NOMO-1 treated with DMSO at 0.1 percent for 48 hours (cell line): Measurements from ENCODE around the gene GNG12.

Experiments used
- DNase-seq: peaks from one replicate; lab custom pipeline; 2025; ENCODE audit not compliant: unreplicated experiment; lab: John Stamatoyannopoulos, UW

Gene GNG12

DNA sequence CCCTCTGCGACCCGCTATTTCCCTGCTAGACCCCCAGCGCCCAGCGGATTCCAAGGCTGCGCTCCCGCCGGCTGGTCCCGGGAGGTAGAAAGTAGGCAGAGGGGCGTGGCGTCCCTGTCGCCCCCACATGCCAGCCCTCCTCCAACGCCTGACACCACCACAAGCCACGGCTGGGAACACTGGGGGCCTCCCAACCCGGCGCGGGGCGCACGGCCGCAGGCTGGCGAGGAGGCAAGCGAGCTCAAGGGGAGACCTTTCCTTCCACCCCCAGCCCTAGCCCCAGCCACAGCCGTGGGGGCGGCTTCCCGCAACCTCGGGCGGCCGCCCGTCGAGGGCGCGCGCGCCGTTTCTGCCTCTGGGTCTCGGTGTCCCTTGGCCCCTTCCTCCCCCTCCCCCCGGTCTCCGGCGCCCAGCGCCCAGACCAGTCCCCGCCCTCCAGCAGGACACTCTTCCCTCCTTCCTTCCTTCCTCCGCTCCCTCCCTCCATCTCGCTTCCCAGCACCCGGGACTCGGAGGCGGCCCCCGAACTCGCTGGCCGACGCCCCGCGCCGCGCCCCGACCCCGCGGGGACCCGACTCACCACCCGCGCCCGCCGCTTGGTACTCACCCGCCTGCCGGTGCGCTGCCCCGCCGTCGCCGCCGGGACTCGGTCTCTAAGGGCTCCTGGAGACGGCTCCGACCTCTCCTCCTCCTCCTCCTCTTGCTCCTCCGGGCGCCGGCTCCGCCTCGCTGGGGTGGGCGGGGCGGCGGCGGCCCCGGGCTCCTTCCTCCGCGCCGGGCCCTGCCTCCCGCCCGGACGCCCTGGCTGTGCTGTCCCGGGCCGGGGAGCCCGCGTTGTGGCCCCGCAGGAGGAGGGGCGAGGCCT is at the start of gene GNG12:
GNG12 (minus strand) TSS at position 731 of the 865 bp plus-strand sequence. CDS start 125,781 bp downstream, outside the sequence.
- DNase-seq, result no peak

GRCh38 chr1:67882196-67882958 is 49.1 kb upstream of the GNG12 start:
- no peak for DNase-seq

- no peak for DNase-seq
Observed at GRCh38 chr1:67880056-67880601, 46.9 kb upstream of the GNG12 start.

GRCh38 chr1:67879485-67879884 is 46.2 kb upstream of the GNG12 start:
- DNase-seq, result no peak

GRCh38 chr1:67874501-67875111 is 41.3 kb upstream of the GNG12 start:
- no peak for DNase-seq

DNA sequence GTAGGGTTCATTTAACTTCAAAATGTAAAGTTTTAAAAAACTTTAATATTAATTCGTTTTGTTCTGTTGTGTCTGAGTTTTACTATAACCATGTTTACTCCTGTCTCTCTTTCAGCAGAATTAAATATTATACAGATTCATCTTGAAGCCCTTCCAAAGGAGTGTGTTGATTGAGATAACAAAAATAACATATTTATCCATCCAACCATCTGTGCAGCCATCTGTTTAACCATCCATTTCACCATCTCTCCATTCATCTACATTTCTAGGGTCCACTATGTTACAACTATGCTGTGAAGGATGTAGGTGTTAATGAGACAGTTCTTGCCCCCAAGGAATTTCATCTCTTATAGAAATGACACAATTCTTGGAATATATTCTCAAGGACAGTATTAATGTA is 36.0 kb upstream of the GNG12 start:
- DNase-seq, result no peak

GRCh38 chr1:67863637-67864036 is 30.4 kb upstream of the GNG12 start:
- DNase-seq, result no peak

DNA sequence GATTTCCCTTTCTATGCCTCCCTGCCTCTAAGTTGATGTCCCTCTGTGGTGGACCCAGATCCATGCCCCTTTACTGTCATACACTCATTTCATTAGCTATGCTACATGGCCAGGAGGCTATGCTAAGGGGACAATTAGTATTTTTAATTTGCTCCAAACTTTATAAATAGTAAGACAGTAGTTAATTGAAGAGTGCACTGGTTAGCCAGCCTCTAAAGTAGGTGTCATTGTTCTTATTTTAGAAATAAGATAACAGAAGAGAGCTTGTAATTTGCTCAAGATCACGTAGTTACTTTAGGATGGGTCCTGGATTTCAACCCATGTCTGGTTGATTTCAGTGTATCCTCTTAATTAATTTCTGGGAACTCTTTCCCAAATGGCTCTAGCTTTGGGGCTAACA is 29.4 kb upstream of the GNG12 start:
- DNase-seq, result no peak

DNA sequence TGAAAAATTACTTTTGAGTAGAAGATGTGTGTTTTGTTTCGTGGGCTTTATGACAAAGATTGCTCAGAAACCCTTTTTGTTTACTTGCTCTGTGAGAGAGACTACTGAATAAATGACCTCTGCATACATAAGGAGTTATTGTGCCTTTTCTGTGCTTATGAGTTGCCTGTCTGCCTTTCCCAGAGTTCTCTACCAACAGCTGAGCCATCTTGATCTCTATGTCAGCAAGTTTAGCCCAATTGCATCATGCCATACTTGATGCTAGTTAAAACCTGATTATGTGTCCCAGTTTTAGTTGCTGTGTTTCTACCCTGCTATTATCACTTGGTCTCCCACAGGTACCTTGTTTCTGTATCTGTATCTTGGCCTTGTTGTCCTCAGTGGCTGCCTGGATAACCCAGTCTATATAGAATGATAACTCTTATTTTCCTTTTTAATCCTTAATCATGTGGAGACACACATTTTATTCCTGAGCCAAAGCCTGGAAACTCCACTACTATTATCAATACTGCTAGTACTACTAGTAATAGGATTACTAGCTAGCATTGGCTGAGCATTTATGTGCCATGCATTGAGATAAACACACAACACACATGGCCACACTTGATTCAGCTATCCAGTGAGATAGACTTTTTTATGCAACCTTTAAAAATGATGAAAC is 28.7 kb upstream of the GNG12 start:
- DNase-seq, result no peak

- no peak for DNase-seq
Observed at GRCh38 chr1:67860776-67861175, 27.5 kb upstream of the GNG12 start.

DNA sequence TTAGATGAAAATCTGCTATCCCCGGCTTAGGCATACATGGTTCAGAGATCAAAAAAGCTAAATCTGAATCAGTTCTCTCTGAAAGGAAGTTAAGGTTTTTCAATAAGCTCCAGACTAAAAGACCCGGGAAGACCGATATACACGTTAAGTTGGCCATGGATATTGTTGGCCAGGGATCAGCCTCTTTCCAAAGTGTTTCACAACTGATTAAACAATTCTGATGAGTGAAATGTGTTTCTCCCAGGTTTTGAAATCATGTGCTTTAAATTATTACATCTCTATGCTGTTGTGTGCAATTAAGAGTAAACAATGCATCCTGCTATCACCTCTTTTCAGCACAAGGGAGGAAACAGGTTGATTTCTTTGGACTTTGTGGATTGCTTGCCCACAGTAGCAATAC is 23.7 kb upstream of the GNG12 start:
- no peak for DNase-seq

DNA sequence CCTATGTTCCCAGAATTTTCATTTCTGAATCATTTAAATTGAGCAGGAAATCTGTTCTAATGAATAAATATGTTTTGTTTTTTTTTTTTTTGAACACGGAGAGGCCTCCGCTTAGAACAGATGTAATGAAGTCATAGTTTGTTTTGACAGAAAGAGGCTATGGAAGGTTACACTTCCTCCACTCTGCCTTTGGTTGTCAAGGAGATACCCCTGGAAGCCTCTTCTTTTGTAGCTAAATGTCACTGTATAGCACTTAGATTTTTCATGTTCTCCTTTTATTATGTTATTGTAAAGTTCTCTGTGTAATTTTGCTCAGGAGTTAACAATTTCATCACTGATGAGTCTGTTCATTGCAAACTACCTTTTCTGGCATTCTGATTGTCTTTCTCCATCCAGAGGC is 22.7 kb upstream of the GNG12 start:
- DNase-seq, result no peak

- no peak for DNase-seq
Observed at GRCh38 chr1:67855444-67855843, 22.2 kb upstream of the GNG12 start.

- no peak for DNase-seq
Observed at GRCh38 chr1:67853704-67854103, 20.4 kb upstream of the GNG12 start.

DNA sequence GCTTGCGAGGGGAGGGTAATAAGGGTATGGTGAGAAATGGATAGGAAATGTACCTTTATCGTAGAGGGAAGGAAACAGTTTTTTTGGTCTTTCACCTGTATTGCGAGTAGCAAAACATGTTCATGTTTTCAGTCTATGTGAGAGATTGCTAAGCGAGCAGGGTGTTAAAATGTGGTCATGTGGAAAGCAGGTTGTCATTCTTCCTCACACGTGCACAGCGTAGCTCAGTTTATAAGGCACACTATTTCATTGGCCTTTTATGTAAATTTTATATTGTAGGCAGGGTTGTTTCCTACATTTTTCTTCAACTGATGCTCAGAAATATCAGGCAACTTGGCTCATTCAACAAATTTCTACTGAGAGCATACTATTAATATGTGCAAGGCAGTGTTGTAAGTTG is 18.5 kb upstream of the GNG12 start:
- DNase-seq, result no peak

GRCh38 chr1:67850611-67851075 is 17.4 kb upstream of the GNG12 start:
- no peak for DNase-seq

GRCh38 chr1:67850151-67850551 is 16.9 kb upstream of the GNG12 start:
- peak; percentile 6 for DNase-seq

DNA sequence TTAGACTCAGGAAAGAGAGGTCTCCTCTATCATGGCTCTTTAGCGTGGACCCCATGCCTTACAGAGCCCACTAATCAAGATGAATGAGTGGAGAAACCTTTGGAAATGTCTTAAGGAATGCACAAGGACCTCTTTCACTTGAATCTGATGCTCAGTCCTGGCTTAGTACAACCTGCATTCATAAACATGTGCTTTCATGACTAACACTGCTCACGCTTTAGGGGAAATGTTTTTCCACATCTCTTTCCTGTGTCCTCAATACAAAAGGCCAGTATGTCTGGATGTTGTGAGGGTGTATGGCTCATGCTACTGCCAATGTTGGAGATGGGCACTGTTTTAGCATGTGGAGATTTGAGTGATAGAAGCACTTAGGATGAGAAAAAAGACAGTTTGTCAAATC is 14.2 kb upstream of the GNG12 start:
- DNase-seq, result no peak

- DNase-seq, result no peak
Observed at GRCh38 chr1:67846538-67846937, 13.3 kb upstream of the GNG12 start.

DNA sequence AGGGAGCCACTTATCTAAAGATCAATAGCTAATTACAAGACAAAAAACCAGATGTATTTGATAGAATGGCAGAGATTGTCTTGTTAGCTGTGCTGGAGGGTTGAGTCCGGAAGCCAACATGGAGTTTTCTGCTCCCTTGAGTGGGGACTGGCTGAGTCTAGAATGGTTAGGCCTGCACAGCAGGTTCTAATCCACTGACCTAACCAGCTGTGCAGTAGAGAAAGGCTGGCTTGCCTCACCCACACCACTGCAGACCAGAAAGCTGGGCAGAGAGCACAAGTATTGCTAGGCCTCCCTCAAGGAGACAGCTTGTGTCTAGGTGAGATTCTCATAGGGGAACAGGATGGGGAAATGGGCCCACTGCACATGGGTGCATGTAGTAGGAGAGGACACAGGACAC is 11.7 kb upstream of the GNG12 start:
- no peak for DNase-seq

- DNase-seq, result no peak
Observed at GRCh38 chr1:67843746-67844145, 10.5 kb upstream of the GNG12 start.
